Ramos (cell line): ENCODE results near the gene WDR38.

ENCODE experiments used
- in situ Hi-C: fragments of 300-500 bp; cut with MboI; formaldehyde crosslinking; loops from one replicate; pipeline ENCODE4 v1.14.3; 2022; ENCODE audit warnings: low sequenced_read_pairs; ENCODE audit not compliant: unreplicated experiment

Gene WDR38

GRCh38 chr9:124878518-124878917 is 25.3 kb downstream of the WDR38 start:
- in situ Hi-C loops = no loop called here

GRCh38 chr9:124879226-124879625 is 26.0 kb downstream of the WDR38 start:
- in situ Hi-C loops = no loop called here

- in situ Hi-C loops = no loop called here
Measured at GRCh38 chr9:124880501-124880900, 27.2 kb downstream of the WDR38 start.

- in situ Hi-C loops = no loop called here
Measured at GRCh38 chr9:124881138-124881743, 28.0 kb downstream of the WDR38 start.

GRCh38 chr9:124882231-124882630 is 29.0 kb downstream of the WDR38 start:
- in situ Hi-C loops = no loop called here

- in situ Hi-C loops = no loop called here
Measured at GRCh38 chr9:124884376-124884775, 31.1 kb downstream of the WDR38 start.

- in situ Hi-C loops = no loop called here
Measured at GRCh38 chr9:124885551-124885950, 32.3 kb downstream of the WDR38 start.

GRCh38 chr9:124886461-124886860 is 33.2 kb downstream of the WDR38 start:
- in situ Hi-C loops = no loop called here

GRCh38 chr9:124886866-124887492 is 33.7 kb downstream of the WDR38 start:
- in situ Hi-C loops = no loop called here

GRCh38 chr9:124887832-124888231 is 34.6 kb downstream of the WDR38 start:
- in situ Hi-C loops = no loop called here

- in situ Hi-C loops = no loop called here
Measured at GRCh38 chr9:124889006-124889405, 35.7 kb downstream of the WDR38 start.

GRCh38 chr9:124890179-124890578 is 36.9 kb downstream of the WDR38 start:
- in situ Hi-C loops = no loop called here

- in situ Hi-C loops = no loop called here
Measured at GRCh38 chr9:124894035-124894740, 40.9 kb downstream of the WDR38 start.

- in situ Hi-C loops = no loop called here
Measured at GRCh38 chr9:124894741-124895170, 41.5 kb downstream of the WDR38 start.

- in situ Hi-C loops = no loop called here
Measured at GRCh38 chr9:124897570-124898460, 44.6 kb downstream of the WDR38 start.

GRCh38 chr9:124899845-124900244 is 46.6 kb downstream of the WDR38 start:
- in situ Hi-C loops = no loop called here

- in situ Hi-C loops = no loop called here
Measured at GRCh38 chr9:124906966-124907365, 53.7 kb downstream of the WDR38 start.
